ENCODE data around the gene TAS2R9.
"Not testable (repeated sequence)": the region's sequence is repeated elsewhere in the genome, so short reads cannot be mapped to it uniquely, and the experiment has no call there.

The TAS2R9 gene

GRCh38 chr12:10810068-10810467, at the start of gene TAS2R9:
TSS of gene TAS2R9 (minus strand) at chr12:10810168. CDS start at chr12:10810075, 93 bp downstream.
- no peak for DNase-seq (ENCODE audit: low read depth in 2 of 2)

GRCh38 chr12:10855807-10856206, 45.8 kb upstream of the TAS2R9 start:
- DNase-seq (ENCODE audit: low read depth in 2 of 2): no peak

GRCh38 chr12:10853776-10854175, 43.8 kb upstream of the TAS2R9 start:
- DNase-seq (ENCODE audit: low read depth in 2 of 2): no peak

GRCh38 chr12:10851243-10851858, 41.4 kb upstream of the TAS2R9 start:
- no peak for DNase-seq (ENCODE audit: low read depth in 2 of 2)

- DNase-seq (ENCODE audit: low read depth in 2 of 2): no peak
These were observed 39.5 kb upstream of the TAS2R9 start, which contains the start of gene PRR4 for GRCh38 chr12:10849425-10849878. TSS of gene PRR4 (minus strand) at chr12:10849475. CDS start at chr12:10849437, 38 bp downstream.

GRCh38 chr12:10847744-10848143, 37.8 kb upstream of the TAS2R9 start:
- DNase-seq (ENCODE audit: low read depth in 2 of 2): no peak

GRCh38 chr12:10842862-10843261, 32.9 kb upstream of the TAS2R9 start:
- no peak for DNase-seq (ENCODE audit: low read depth in 2 of 2)

- no peak for DNase-seq (ENCODE audit: low read depth in 2 of 2)
These were observed 28.5 kb upstream of the TAS2R9 start for GRCh38 chr12:10838461-10838860.

- no peak for DNase-seq (ENCODE audit: low read depth in 2 of 2)
These were observed 20.0 kb upstream of the TAS2R9 start for GRCh38 chr12:10829994-10830393.

GRCh38 chr12:10826258-10826657, 16.3 kb upstream of the TAS2R9 start, which contains the start of gene TAS2R10:
TSS of gene TAS2R10 (minus strand) at chr12:10826358. CDS start at chr12:10826269, 89 bp downstream.
- DNase-seq (ENCODE audit: low read depth in 2 of 2): no peak

GRCh38 chr12:10824957-10825356, 15.0 kb upstream of the TAS2R9 start:
- no peak for DNase-seq (ENCODE audit: low read depth in 2 of 2)

GRCh38 chr12:10811883-10812536, 2.0 kb upstream of the TAS2R9 start:
- no peak for DNase-seq (ENCODE audit: low read depth in 2 of 2)

GRCh38 chr12:10807186-10807585, 2.8 kb downstream of the TAS2R9 start, which contains the start of gene TAS2R8:
TSS of gene TAS2R8 (minus strand) at chr12:10807286. CDS start at chr12:10806980, 306 bp downstream.
- DNase-seq (ENCODE audit: low read depth in 2 of 2): no peak

GRCh38 chr12:10802587-10802986, 7.4 kb downstream of the TAS2R9 start, which contains the start of gene TAS2R7:
TSS of gene TAS2R7 (minus strand) at chr12:10802627. CDS start at chr12:10802570, 57 bp downstream.
- no peak for DNase-seq (ENCODE audit: low read depth in 2 of 2)

- DNase-seq (ENCODE audit: low read depth in 2 of 2): no peak
These were observed 8.2 kb downstream of the TAS2R9 start for GRCh38 chr12:10801741-10802140.

- no peak for DNase-seq (ENCODE audit: low read depth in 2 of 2)
These were observed 15.7 kb downstream of the TAS2R9 start for GRCh38 chr12:10794222-10794621.

- DNase-seq (ENCODE audit: low read depth in 2 of 2): not testable (repeated sequence)
These were observed 18.2 kb downstream of the TAS2R9 start for GRCh38 chr12:10791769-10792168.

- no peak for DNase-seq (ENCODE audit: low read depth in 2 of 2)
These were observed 26.7 kb downstream of the TAS2R9 start for GRCh38 chr12:10783252-10783651.

- DNase-seq (ENCODE audit: low read depth in 2 of 2): no peak
These were observed 30.9 kb downstream of the TAS2R9 start for GRCh38 chr12:10779103-10779502.

GRCh38 chr12:10771132-10771733, 38.7 kb downstream of the TAS2R9 start:
- DNase-seq (ENCODE audit: low read depth in 2 of 2): no peak

GRCh38 chr12:10759657-10760056, 50.3 kb downstream of the TAS2R9 start:
- no peak for DNase-seq (ENCODE audit: low read depth in 2 of 2)
